K562 (cell line): ENCODE measurements around the gene CDK5R2. TPM values are rescaled to one million over a fixed set of nuclear protein-coding genes. Genes with fewer than 3 reads are reported as not detected.

Source experiments
- ATAC-seq: fragments of 200-7000 bp; cut with Tn5 transposase; 3 replicates; pipeline ENCODE4 v1.9.1; 2020; ENCODE audit warnings: moderate library complexity
- BruUV-seq: library from RNA; stranded (reverse); fragments of 400-500 nt; replicated peaks from 2 replicates; lab custom pipeline; 2021; lab: Mats Ljungman, UMichigan
- CTCF ChIA-PET: fragments of 300-600 bp; formaldehyde crosslinking; extraction: SDS; loops from one replicate; lab custom pipeline; 2021; ENCODE audit warnings: low intra/inter-chr PET ratio; lab: Yijun Ruan, JAX
- POLR2A ChIA-PET: fragments of 300-600, 350-650 bp; sonication (Branson Sonifier 250); formaldehyde crosslinking; extraction: SDS; loops from one replicate; lab custom pipeline; 2021; ENCODE audit warnings: antibody characterized with exemption, inconsistent platforms; lab: Yijun Ruan, JAX
- DNase-seq, 4 experiments: peaks; one replicate each; pipeline versions ENCODE4 v3.0.0 to v3.0.0-alpha.2; 2011 to 2018; ENCODE audit warnings: low spot score in 3 of 4, mixed read lengths in 3 of 4; ENCODE audit errors: extremely low read depth in 1 of 4
- FAIRE-seq: peaks from 2 replicates; lab custom pipeline; 2011; peaks lifted over from hg19 to GRCh38; lab: Jason Lieb, UNC
- H2AFZ ChIP-seq: 2 replicates; pipeline ENCODE4 v1.6.0; 2011; ENCODE audit warnings: low read depth, low read length, control low read depth, inconsistent platforms
- H3K27ac ChIP-seq: fragments of 200-600 bp; 3 replicates; pipeline ENCODE4 v1.8.0; 2011; ENCODE audit warnings: low read depth, mild to moderate bottlenecking, control low read depth, inconsistent platforms, low read length, moderate library complexity, mixed read lengths; ENCODE audit errors: extremely low read depth
- H3K27me3 ChIP-seq, 2 experiments: fragments of 300-600 bp in 1 of 2; 2 replicates in 1 of 2; 3 replicates in 1 of 2; pipeline versions ENCODE4 v1.6.0 to v1.8.0; 2011; ENCODE audit warnings: inconsistent platforms in 2 of 2, low read length in 2 of 2, mild to moderate bottlenecking in 1 of 2, mixed read lengths in 1 of 2, moderate library complexity in 1 of 2; ENCODE audit not compliant: control insufficient read depth in 2 of 2, insufficient read depth in 2 of 2
- H3K36me3 ChIP-seq: fragments of 300-600 bp; 3 replicates; pipeline ENCODE4 v1.8.0; 2011; ENCODE audit warnings: mild to moderate bottlenecking, low read length, inconsistent platforms; ENCODE audit not compliant: control insufficient read depth, insufficient read depth
- H3K4me1 ChIP-seq, 2 experiments: fragments of 200-600 bp in 1 of 2; replicated peaks in 1 of 2; 2 replicates in 1 of 2; 3 replicates in 1 of 2; pipeline versions ENCODE4 v1.5.1 to v1.8.0; 2011; ENCODE audit warnings: inconsistent platforms in 2 of 2, low read length in 2 of 2, mild to moderate bottlenecking in 1 of 2, mixed read lengths in 1 of 2, moderate library complexity in 1 of 2; ENCODE audit not compliant: control insufficient read depth in 2 of 2, insufficient read depth in 2 of 2
- H3K4me2 ChIP-seq: 2 replicates; pipeline ENCODE4 v1.6.1; 2011; ENCODE audit warnings: low read length, control low read depth, inconsistent platforms, mixed read lengths; ENCODE audit not compliant: insufficient read depth
- H3K4me3 ChIP-seq: fragments of 200-600 bp; sonication (generic), shearing (Covaris generic); 2 replicates; pipeline ENCODE4 v1.5.1; 2016; ENCODE audit warnings: control low read depth, inconsistent platforms
- H3K79me2 ChIP-seq: fragments of 200-600 bp; 3 replicates; pipeline ENCODE4 v1.8.0; 2011; ENCODE audit warnings: low read length, inconsistent platforms; ENCODE audit not compliant: control insufficient read depth, insufficient read depth
- H3K9ac ChIP-seq, 2 experiments: 2 replicates each; pipeline versions ENCODE4 v1.6.0 to v1.6.1; 2011; ENCODE audit warnings: low read depth in 2 of 2, low read length in 2 of 2, control low read depth in 1 of 2, inconsistent platforms in 1 of 2, mild to moderate bottlenecking in 1 of 2, mixed read lengths in 1 of 2; ENCODE audit not compliant: insufficient read depth in 1 of 2
- H3K9me1 ChIP-seq: one replicate; pipeline ENCODE4 v1.6.0; 2011; ENCODE audit warnings: inconsistent platforms, mild to moderate bottlenecking, low read length, moderate library complexity; ENCODE audit not compliant: control insufficient read depth, insufficient read depth
- H3K9me3 ChIP-seq: replicated peaks from 2 replicates; pipeline ENCODE4 v1.5.1; 2011; ENCODE audit warnings: low read depth, low read length, inconsistent platforms; ENCODE audit not compliant: control insufficient read depth, insufficient read depth
- H4K20me1 ChIP-seq: replicated peaks from 2 replicates; pipeline ENCODE4 v1.6.1; 2011; ENCODE audit warnings: low read length, inconsistent platforms, mixed read lengths; ENCODE audit not compliant: control insufficient read depth, insufficient read depth
- BDP1 ChIP-seq: IDR thresholded peaks from 3 replicates; pipeline ENCODE4 v1.6.1; 2011; ENCODE audit not compliant: insufficient read length, insufficient read depth
- GTF2A2 ChIP-seq: IDR thresholded peaks from 2 replicates; pipeline ENCODE4 v1.6.1; 2016; ENCODE audit warnings: mild to moderate bottlenecking, missing genetic modification characterization, missing compliant biosample characterization
- HMG20A ChIP-seq: fragments of 450-650 bp; formaldehyde crosslinking; conservative IDR thresholded peaks from 2 replicates; pipeline ENCODE4 v1.4.0; 2020; ENCODE audit warnings: mild to moderate bottlenecking, mixed read lengths
- MAFG ChIP-seq: fragments of 450-650 bp; conservative IDR thresholded peaks from 2 replicates; pipeline ENCODE4 v1.6.1; 2016; ENCODE audit warnings: missing genetic modification characterization, missing compliant biosample characterization
- POLR3G ChIP-seq: IDR thresholded peaks from 2 replicates; pipeline ENCODE4 v1.6.1; 2011; ENCODE audit not compliant: insufficient read length, insufficient replicate concordance; ENCODE audit errors: extremely low read depth
- SIX5 ChIP-seq, 2 experiments: IDR thresholded peaks; 2 replicates each; pipeline ENCODE4 v1.6.1; 2011; ENCODE audit warnings: low read length in 2 of 2, borderline replicate concordance in 1 of 2, low read depth in 1 of 2, mild to moderate bottlenecking in 1 of 2, moderate library complexity in 1 of 2; ENCODE audit not compliant: insufficient read depth in 1 of 2
- SRSF3 ChIP-seq: fragments of 200-400 bp; formaldehyde crosslinking; IDR thresholded peaks from 2 replicates; pipeline ENCODE4 v1.6.1; 2016; ENCODE audit warnings: mild to moderate bottlenecking, low read length, moderate library complexity; ENCODE audit not compliant: insufficient read depth
- TAF15 ChIP-seq: fragments of 200-400 bp; formaldehyde crosslinking; IDR thresholded peaks from 2 replicates; pipeline ENCODE4 v1.6.1; 2017; ENCODE audit warnings: mild to moderate bottlenecking, low read depth, low read length, moderate library complexity
- TEAD1 ChIP-seq, 2 experiments: fragments of 450-650 bp in 1 of 2; sonication (generic) in 1 of 2; formaldehyde crosslinking; IDR thresholded peaks; 2 replicates each; pipeline versions ENCODE4 v1.4.0 to v1.8.0; 2020 to 2022; ENCODE audit warnings: mild to moderate bottlenecking in 2 of 2, missing genetic modification reagents in 1 of 2
- U2AF1 ChIP-seq: fragments of 200-400 bp; formaldehyde crosslinking; optimal IDR thresholded peaks from 2 replicates; pipeline ENCODE3; 2017; ENCODE audit warnings: mild to moderate bottlenecking, low read depth, low read length, moderate library complexity
- ZNF444 ChIP-seq: fragments of 250-450 bp; sonication (Bioruptor Pico); IDR thresholded peaks from 2 replicates; pipeline ENCODE4 v1.4.0; 2020; ENCODE audit warnings: mild to moderate bottlenecking, moderate library complexity
- ZNF507 ChIP-seq: conservative IDR thresholded peaks from 2 replicates; pipeline ENCODE4 v1.6.1; 2017; ENCODE audit warnings: missing genetic modification characterization, missing compliant biosample characterization
- ZNF764 ChIP-seq: fragments of 250-450 bp; sonication (Bioruptor Pico); IDR thresholded peaks from 2 replicates; pipeline ENCODE4 v1.4.0; 2020; ENCODE audit warnings: low read depth, mild to moderate bottlenecking, moderate library complexity
- WGBS: fragments of 100-300 bp; shearing (Covaris generic); methylation state at CpG from one replicate; pipeline ENCODE4 v1.1.6; 2016; ENCODE audit warnings: low coverage, mixed read lengths; ENCODE audit not compliant: insufficient coverage; ENCODE audit errors: missing lambda C conversion rate; 5-methylcytosine and 5-hydroxymethylcytosine counted together
- in situ Hi-C: fragments of 300-500 bp; cut with MboI; formaldehyde crosslinking; loops from 4 replicates; pipeline ENCODE4 v1.15.0; 2018; ENCODE audit warnings: inconsistent platforms, mixed read lengths
- intact Hi-C: fragments of 100-400 bp; cut with micrococcal nuclease; formaldehyde crosslinking; loops from 2 replicates; pipeline ENCODE4 v1.14.2; 2022
- polyA plus RNA-seq, 8 experiments: library from polyadenylated mRNA; depleted of rRNA in 4 of 8; stranded (reverse) in 5 of 8; unstranded in 3 of 8; fragments of >200 nt; fragmentation: Nextera tagmentation in 2 of 8; fragmentation: Illumina TruSeq in 1 of 8; extraction: Ambion mirVana in 2 of 8; extraction: Trizol in 1 of 8; gene quantifications; 2 replicates each; pipeline versions ENCODE4 v1.2.1 to v1.2.3, GENCODE V29; 2011 to 2014; ENCODE audit warnings: inconsistent platforms in 1 of 8, missing spikeins in 1 of 8
- total RNA-seq, 7 experiments: library from RNA; depleted of rRNA in 6 of 7; stranded (reverse); fragments of >200 nt in 6 of 7; fragmentation: Illumina TruSeq in 2 of 7; extraction: Trizol in 2 of 7; gene quantifications; 2 replicates each; pipeline versions ENCODE4 v1.2.1 to v1.2.3, GENCODE V29; 2011 to 2021; ENCODE audit warnings: low replicate concordance in 1 of 7
- TF ChIP-seq, protein P1 (sequence below): fragments of 250-450 bp; sonication (Bioruptor Pico); IDR thresholded peaks from 2 replicates; pipeline ENCODE4 v1.8.0; 2022; ENCODE audit warnings: inconsistent platforms

The CDK5R2 gene
- total and polyA plus RNA-seq, 9 of the 15 experiments (the other 6 are each of a cell fraction or from before 2014, with no cell fraction given) = 0.09 TPM; not detected in 8

- ATAC-seq = no peak
- no peaks in the 10 kb centered on the region for H3K9me1 ChIP-seq
- no peak for TF ChIP-seq SIX5 (IDR thresholded peaks at IDR 0.05; ENCODE audit: borderline replicate concordance in 1 of 2, insufficient read depth in 1 of 2, low read depth in 1 of 2, low read length in 2 of 2)
- TF ChIP-seq, protein P1, sequence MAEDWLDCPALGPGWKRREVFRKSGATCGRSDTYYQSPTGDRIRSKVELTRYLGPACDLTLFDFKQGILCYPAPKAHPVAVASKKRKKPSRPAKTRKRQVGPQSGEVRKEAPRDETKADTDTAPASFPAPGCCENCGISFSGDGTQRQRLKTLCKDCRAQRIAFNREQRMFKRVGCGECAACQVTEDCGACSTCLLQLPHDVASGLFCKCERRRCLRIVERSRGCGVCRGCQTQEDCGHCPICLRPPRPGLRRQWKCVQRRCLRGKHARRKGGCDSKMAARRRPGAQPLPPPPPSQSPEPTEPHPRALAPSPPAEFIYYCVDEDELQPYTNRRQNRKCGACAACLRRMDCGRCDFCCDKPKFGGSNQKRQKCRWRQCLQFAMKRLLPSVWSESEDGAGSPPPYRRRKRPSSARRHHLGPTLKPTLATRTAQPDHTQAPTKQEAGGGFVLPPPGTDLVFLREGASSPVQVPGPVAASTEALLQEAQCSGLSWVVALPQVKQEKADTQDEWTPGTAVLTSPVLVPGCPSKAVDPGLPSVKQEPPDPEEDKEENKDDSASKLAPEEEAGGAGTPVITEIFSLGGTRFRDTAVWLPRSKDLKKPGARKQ (CRISPR knock-in tag) = no peak
- TF ChIP-seq TAF15 = no peak
- no peak for TF ChIP-seq ZNF764 (CRISPR knock-in tag)
- no peak for TF ChIP-seq SRSF3
- no peak for TF ChIP-seq GTF2A2
- TF ChIP-seq POLR3G = no peak
- no peak for TF ChIP-seq TEAD1 (CRISPR knock-in tag; IDR thresholded peaks at IDR 0.05)
- no peak for TF ChIP-seq U2AF1
- TF ChIP-seq HMG20A (CRISPR knock-in tag) = no peak
- TF ChIP-seq ZNF444 = no peak
- no peak for TF ChIP-seq MAFG (tag)
- no peak for TF ChIP-seq ZNF507 (tag)
- no peak for TF ChIP-seq BDP1
- TF ChIP-seq, all 486 proteins: peak for 0
- H3K27me3 ChIP-seq = peaks cover 0 to 30% of the 10 kb centered on the region in 2 experiments; a peak in 3 of 5 replicates
- H3K9ac ChIP-seq = no peak overlapping the region
- H3K4me3 ChIP-seq = no peak overlapping the region
- no peak overlapping the region for H3K4me2 ChIP-seq
- peaks cover 12 to 40% of the 10 kb centered on the region in 2 experiments; a peak in 4 of 5 replicates for H3K4me1 ChIP-seq
- H3K9me3 ChIP-seq = no peaks in the 10 kb centered on the region
- H3K79me2 ChIP-seq = no peaks in the 10 kb centered on the region
- in situ Hi-C loops (no loop called here), intact Hi-C loops (loop anchor here (1.0 kb wide), 1 partner anchor 158 kb away; no protein-coding TSS in a partner anchor)
- no peak overlapping the region for H2AFZ ChIP-seq
- CTCF ChIA-PET = no interaction called here
- no peak for FAIRE-seq
- POLR2A ChIA-PET = no interaction called here
- no peaks in the 10 kb centered on the region for H3K36me3 ChIP-seq
- no peak overlapping the region for H3K27ac ChIP-seq
- H4K20me1 ChIP-seq = no peaks in the 10 kb centered on the region
- no TSS peak for BruUV-seq
- no CpG with 5 or more reads among the region's 4 CpGs for WGBS
- no peak for DNase-seq
These were observed 37.5 kb downstream of the CDK5R2 start for GRCh38 chr2:218996937-218997336.
